OCI-LY7 (cell line): ENCODE data around the gene RBM28.

Source experiments
- EZH2phosphoT487 ChIP-seq: fragments of 200-600 bp; sonication (generic); IDR thresholded peaks from 2 replicates; pipeline ENCODE4 v1.6.1; 2018; ENCODE audit warnings: low read depth, borderline replicate concordance, mild to moderate bottlenecking, mixed run types, antibody characterized with exemption, low read length, moderate library complexity, mixed read lengths
- TF ChIP-seq, protein P1 (sequence below): fragments of 200-600 bp; sonication (generic); conservative IDR thresholded peaks from 2 replicates; pipeline ENCODE4 v1.5.1; 2014; ENCODE audit warnings: mild to moderate bottlenecking, antibody characterized with exemption, low read length, moderate library complexity, mixed read lengths

DNA sequence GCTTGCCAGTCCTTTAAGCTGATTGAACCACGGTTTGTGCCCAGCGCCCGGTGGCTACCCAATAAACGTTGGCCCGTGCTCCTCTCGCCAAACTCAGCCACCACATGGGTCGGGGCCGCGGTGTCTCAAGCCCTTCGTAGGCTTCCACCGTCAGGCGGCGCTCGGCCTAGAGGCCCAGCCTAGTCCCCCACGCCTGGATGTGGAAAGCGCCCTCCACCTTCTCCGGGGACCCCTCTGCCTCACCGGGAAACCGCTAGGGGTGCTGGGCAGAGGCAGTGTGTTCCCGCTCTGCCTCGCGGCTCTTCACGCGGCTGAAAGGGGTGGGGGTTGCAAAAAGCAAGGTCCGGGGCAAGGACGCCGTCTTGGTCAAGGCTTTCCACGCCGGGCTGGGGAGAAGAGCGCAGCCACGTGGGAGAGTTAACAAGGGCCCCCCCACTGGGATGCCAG is 72.9 kb downstream of the RBM28 start:
- TF ChIP-seq, protein P1, sequence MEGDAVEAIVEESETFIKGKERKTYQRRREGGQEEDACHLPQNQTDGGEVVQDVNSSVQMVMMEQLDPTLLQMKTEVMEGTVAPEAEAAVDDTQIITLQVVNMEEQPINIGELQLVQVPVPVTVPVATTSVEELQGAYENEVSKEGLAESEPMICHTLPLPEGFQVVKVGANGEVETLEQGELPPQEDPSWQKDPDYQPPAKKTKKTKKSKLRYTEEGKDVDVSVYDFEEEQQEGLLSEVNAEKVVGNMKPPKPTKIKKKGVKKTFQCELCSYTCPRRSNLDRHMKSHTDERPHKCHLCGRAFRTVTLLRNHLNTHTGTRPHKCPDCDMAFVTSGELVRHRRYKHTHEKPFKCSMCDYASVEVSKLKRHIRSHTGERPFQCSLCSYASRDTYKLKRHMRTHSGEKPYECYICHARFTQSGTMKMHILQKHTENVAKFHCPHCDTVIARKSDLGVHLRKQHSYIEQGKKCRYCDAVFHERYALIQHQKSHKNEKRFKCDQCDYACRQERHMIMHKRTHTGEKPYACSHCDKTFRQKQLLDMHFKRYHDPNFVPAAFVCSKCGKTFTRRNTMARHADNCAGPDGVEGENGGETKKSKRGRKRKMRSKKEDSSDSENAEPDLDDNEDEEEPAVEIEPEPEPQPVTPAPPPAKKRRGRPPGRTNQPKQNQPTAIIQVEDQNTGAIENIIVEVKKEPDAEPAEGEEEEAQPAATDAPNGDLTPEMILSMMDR = no peak
- TF ChIP-seq EZH2phosphoT487 = no peak
